Activated naive CD4-positive, alpha-beta T cell treated with anti-CD3 and anti-CD28 coated beads for 36 hours (primary cell): Measurements from ENCODE around the gene DAAM1. TPM values are rescaled to one million over a fixed set of nuclear protein-coding genes. Genes with fewer than 3 reads are reported as not detected.

Experiments
- CTCF ChIA-PET: fragments of 350-600 bp; sonication (Branson Sonifier 250); formaldehyde crosslinking; loops from one replicate; lab custom pipeline; 2021; ENCODE audit warnings: antibody characterized with exemption; lab: Charles Lee
- DNase-seq: peaks from one replicate; pipeline ENCODE4 v3.0.0-alpha.2; 2020
- H3K27ac Mint-ChIP-seq: one replicate; pipeline ENCODE4 v1.8.0; 2021; ENCODE audit warnings: mild to moderate bottlenecking, mixed read lengths
- H3K27me3 Mint-ChIP-seq: one replicate; pipeline ENCODE4 v1.8.0; 2021; ENCODE audit warnings: low read depth, mixed read lengths
- H3K36me3 Mint-ChIP-seq: one replicate; pipeline ENCODE4 v1.8.0; 2021; ENCODE audit warnings: low read depth, mixed read lengths
- H3K4me1 Mint-ChIP-seq: one replicate; pipeline ENCODE4 v1.8.0; 2021; ENCODE audit warnings: low read depth, mixed read lengths
- H3K4me3 Mint-ChIP-seq: one replicate; pipeline ENCODE4 v1.8.0; 2021; ENCODE audit warnings: mild to moderate bottlenecking, moderate library complexity, mixed read lengths
- H3K9me3 Mint-ChIP-seq: one replicate; pipeline ENCODE4 v1.8.0; 2021; ENCODE audit warnings: mixed read lengths
- intact Hi-C: fragments of 100-400 bp; cut with micrococcal nuclease; formaldehyde crosslinking; loops from one replicate; pipeline ENCODE4 v1.15.1; 2023
- total RNA-seq, 2 experiments: library from RNA; stranded (reverse); gene quantifications; one replicate each; pipeline ENCODE4 v1.2.3, GENCODE V29; 2021

Gene DAAM1
- total RNA-seq, 2 experiments from 2014 or later = 7.6 to 8.3 TPM

DNA sequence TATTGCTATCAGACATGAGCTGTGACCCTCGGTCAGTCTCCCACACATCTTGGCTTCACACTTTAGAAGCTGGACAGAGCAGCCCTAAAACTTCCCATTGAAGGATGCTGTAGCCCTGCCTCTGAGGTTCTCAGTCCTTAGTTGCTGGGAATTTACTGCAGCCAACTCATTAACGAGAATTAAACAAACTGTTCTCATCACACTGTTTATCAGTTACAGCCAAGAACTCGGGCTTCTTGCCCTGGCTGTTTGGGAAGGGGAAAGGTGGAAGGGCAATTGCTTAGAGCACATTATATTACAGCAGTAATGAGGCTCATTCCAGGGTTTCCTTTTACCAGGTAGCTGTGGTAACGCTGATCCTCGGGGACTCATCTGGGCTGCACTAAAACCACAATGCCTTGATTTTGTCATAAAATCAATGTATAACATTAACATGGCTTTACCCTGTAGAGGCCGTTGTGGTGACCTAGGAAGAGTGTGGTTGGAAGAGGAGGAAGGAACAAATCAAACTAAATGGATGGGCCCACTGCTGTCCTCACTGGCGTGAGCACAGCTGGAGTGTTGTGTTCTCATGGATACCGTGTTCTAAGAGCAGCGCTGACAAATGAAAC is 189.6 kb downstream of the DAAM1 start:
- no peaks in the 10 kb centered on the region for H3K36me3 Mint-ChIP-seq
- intact Hi-C loops = no loop called here
- peaks cover 3% of the 10 kb centered on the region for H3K9me3 Mint-ChIP-seq
- peaks cover 3% of the 10 kb centered on the region for H3K27me3 Mint-ChIP-seq
- H3K27ac Mint-ChIP-seq = no peak overlapping the region
- no peaks in the 10 kb centered on the region for H3K4me1 Mint-ChIP-seq
- H3K4me3 Mint-ChIP-seq = no peak overlapping the region
- CTCF ChIA-PET = no interaction called here
- no peak for DNase-seq

GRCh38 chr14:59389936-59390335 is 201.5 kb downstream of the DAAM1 start:
- no peak overlapping the region for H3K27ac Mint-ChIP-seq
- H3K36me3 Mint-ChIP-seq = no peaks in the 10 kb centered on the region
- H3K27me3 Mint-ChIP-seq = peaks cover 7% of the 10 kb centered on the region
- no peak for DNase-seq
- H3K4me1 Mint-ChIP-seq = no peaks in the 10 kb centered on the region
- intact Hi-C loops = no loop called here
- H3K4me3 Mint-ChIP-seq = no peak overlapping the region
- CTCF ChIA-PET = interaction anchor here (0.6 kb wide), 1 partner anchor 515 kb away, joined by 3 read pairs; no protein-coding TSS in a partner anchor
- peaks cover 7% of the 10 kb centered on the region for H3K9me3 Mint-ChIP-seq

- Mint-ChIP-seq H3K36me3 (no peaks in the 10 kb centered on the region), H3K27me3 (peaks cover 7% of the 10 kb centered on the region), H3K27ac (no peak overlapping the region), H3K4me1 (no peaks in the 10 kb centered on the region), H3K9me3 (peaks cover 3% of the 10 kb centered on the region), H3K4me3 (no peak overlapping the region)
- intact Hi-C loops = no loop called here
- CTCF ChIA-PET = no interaction called here
- no peak for DNase-seq
Measured at GRCh38 chr14:59391388-59391787, 202.9 kb downstream of the DAAM1 start.

DNA sequence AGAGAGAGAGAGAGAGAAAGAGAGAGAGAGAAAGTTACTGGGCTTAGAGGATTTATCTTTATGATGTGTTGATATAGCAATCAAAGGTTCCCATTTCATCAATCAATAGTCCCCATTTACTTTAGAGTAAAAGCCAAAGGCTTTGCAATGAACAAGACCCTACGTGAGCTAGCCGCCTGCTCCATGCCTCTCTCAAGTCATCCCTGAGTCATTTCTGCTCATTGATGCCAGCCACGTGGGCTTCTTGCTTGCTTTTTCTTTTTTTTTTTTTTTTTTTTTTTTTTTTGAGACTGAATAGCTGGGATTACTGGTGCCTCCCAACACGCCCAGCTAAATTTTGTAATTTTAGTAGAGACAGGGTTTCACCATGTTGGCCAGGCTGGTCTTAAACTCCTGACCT is 205.8 kb downstream of the DAAM1 start:
- Mint-ChIP-seq H3K27ac (no peak overlapping the region), H3K27me3 (peaks cover 12% of the 10 kb centered on the region), H3K9me3 (no peaks in the 10 kb centered on the region), H3K36me3 (no peaks in the 10 kb centered on the region), H3K4me1 (peaks cover 9% of the 10 kb centered on the region), H3K4me3 (no peak overlapping the region)
- CTCF ChIA-PET = no interaction called here
- intact Hi-C loops = no loop called here
- no peak for DNase-seq

GRCh38 chr14:59395672-59396071 is 207.2 kb downstream of the DAAM1 start:
- DNase-seq = no peak
- intact Hi-C loops = no loop called here
- Mint-ChIP-seq H3K27ac (no peak overlapping the region), H3K4me1 (peaks cover 9% of the 10 kb centered on the region), H3K9me3 (no peaks in the 10 kb centered on the region), H3K36me3 (no peaks in the 10 kb centered on the region), H3K4me3 (no peak overlapping the region), H3K27me3 (peaks cover 9% of the 10 kb centered on the region)
- CTCF ChIA-PET = no interaction called here

DNA sequence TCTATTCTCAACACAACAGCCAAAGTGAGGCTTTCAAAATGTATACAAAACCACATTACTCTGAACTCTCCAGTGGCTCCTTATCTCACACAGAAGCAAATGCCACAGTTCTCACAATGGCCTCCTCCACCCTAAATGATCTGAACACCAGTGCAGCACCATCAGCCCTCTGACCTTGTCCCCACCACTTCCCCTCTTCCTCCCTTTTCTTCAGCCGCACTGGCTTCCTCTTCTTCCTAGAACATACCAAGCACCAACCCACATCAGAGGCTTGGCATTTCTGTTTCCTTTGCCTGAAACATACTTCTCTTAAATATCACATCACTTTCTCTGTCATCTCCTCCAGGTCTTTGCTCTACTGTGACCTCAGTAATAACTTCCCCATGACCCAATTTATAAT is 210.4 kb downstream of the DAAM1 start:
- no peak overlapping the region for H3K27ac Mint-ChIP-seq
- H3K36me3 Mint-ChIP-seq = no peaks in the 10 kb centered on the region
- intact Hi-C loops = no loop called here
- peaks cover 9% of the 10 kb centered on the region for H3K27me3 Mint-ChIP-seq
- no peak for DNase-seq
- peaks cover 12% of the 10 kb centered on the region for H3K9me3 Mint-ChIP-seq
- H3K4me1 Mint-ChIP-seq = peaks cover 9% of the 10 kb centered on the region
- H3K4me3 Mint-ChIP-seq = no peak overlapping the region
- CTCF ChIA-PET = no interaction called here

GRCh38 chr14:59406454-59407245 is 218.2 kb downstream of the DAAM1 start:
- intact Hi-C loops = no loop called here
- Mint-ChIP-seq H3K36me3 (peaks cover 2% of the 10 kb centered on the region), H3K4me3 (no peak overlapping the region), H3K27me3 (peaks cover 18% of the 10 kb centered on the region), H3K4me1 (no peaks in the 10 kb centered on the region), H3K9me3 (peaks cover 18% of the 10 kb centered on the region), H3K27ac (no peak overlapping the region)
- CTCF ChIA-PET = no interaction called here
- no peak for DNase-seq

- Mint-ChIP-seq H3K27me3 (peaks cover 18% of the 10 kb centered on the region), H3K9me3 (peaks cover 11% of the 10 kb centered on the region), H3K27ac (no peak overlapping the region), H3K36me3 (peaks cover 2% of the 10 kb centered on the region), H3K4me3 (no peak overlapping the region), H3K4me1 (no peaks in the 10 kb centered on the region)
- no peak for DNase-seq
- CTCF ChIA-PET = no interaction called here
- intact Hi-C loops = no loop called here
Measured at GRCh38 chr14:59407246-59408010, 219.0 kb downstream of the DAAM1 start.

- no peak overlapping the region for H3K27ac Mint-ChIP-seq
- CTCF ChIA-PET = no interaction called here
- no peak overlapping the region for H3K4me3 Mint-ChIP-seq
- no peaks in the 10 kb centered on the region for H3K4me1 Mint-ChIP-seq
- H3K9me3 Mint-ChIP-seq = no peaks in the 10 kb centered on the region
- no peak for DNase-seq
- no peaks in the 10 kb centered on the region for H3K36me3 Mint-ChIP-seq
- intact Hi-C loops = no loop called here
- H3K27me3 Mint-ChIP-seq = no peaks in the 10 kb centered on the region
Measured at GRCh38 chr14:59415836-59416602, 227.6 kb downstream of the DAAM1 start.

- Mint-ChIP-seq H3K4me3 (no peak overlapping the region), H3K9me3 (no peaks in the 10 kb centered on the region), H3K27me3 (no peaks in the 10 kb centered on the region), H3K4me1 (no peaks in the 10 kb centered on the region), H3K36me3 (no peaks in the 10 kb centered on the region), H3K27ac (no peak overlapping the region)
- CTCF ChIA-PET = no interaction called here
- intact Hi-C loops = no loop called here
- DNase-seq = no peak
Measured at GRCh38 chr14:59417311-59417710, 228.8 kb downstream of the DAAM1 start.

GRCh38 chr14:59419303-59419702 is 230.8 kb downstream of the DAAM1 start:
- Mint-ChIP-seq H3K36me3 (no peaks in the 10 kb centered on the region), H3K9me3 (no peaks in the 10 kb centered on the region), H3K27me3 (no peaks in the 10 kb centered on the region), H3K4me3 (no peak overlapping the region), H3K4me1 (no peaks in the 10 kb centered on the region), H3K27ac (no peak overlapping the region)
- no peak for DNase-seq
- intact Hi-C loops = no loop called here
- CTCF ChIA-PET = interaction anchor here (0.5 kb wide), 1 partner anchor 292 kb away, joined by 4 read pairs; no protein-coding TSS in a partner anchor
